Common myeloid progenitor, CD34-positive (primary cell): ENCODE results near the gene CXCL10.
A peak's percentile ranks its signal among the peaks of the same experiment; 100 is the strongest.

Source experiments
- CTCF ChIA-PET: fragments of 350-600 bp; sonication (Branson Sonifier 250); formaldehyde crosslinking; loops from one replicate; lab custom pipeline; 2021; ENCODE audit warnings: antibody characterized with exemption; lab: Charles Lee
- POLR2A ChIA-PET: fragments of 350-600 bp; sonication (Branson Sonifier 250); formaldehyde crosslinking; loops from one replicate; lab custom pipeline; 2021; ENCODE audit warnings: antibody characterized with exemption; lab: Charles Lee
- DNase-seq, 3 donors: peaks; one replicate each; pipeline versions ENCODE4 v3.0.0 to v3.0.0-alpha.2; 2013
- H3K27ac ChIP-seq, 2 experiments: 1 replicate in 1 of 2; 2 replicates in 1 of 2; pipeline ENCODE4 v1.7.0; 2013; ENCODE audit warnings: inconsistent platforms in 2 of 2, low read length in 2 of 2, mild to moderate bottlenecking in 2 of 2, low read depth in 1 of 2, moderate library complexity in 1 of 2; ENCODE audit not compliant: severe bottlenecking in 2 of 2, insufficient read depth in 1 of 2, poor library complexity in 1 of 2
- H3K27me3 ChIP-seq, 5 experiments: replicated peaks in 2 of 5; 1 replicate in 3 of 5; 2 replicates in 2 of 5; pipeline versions ENCODE4 v1.6.1 to v1.7.0; 2013; ENCODE audit warnings: low read length in 4 of 5, mild to moderate bottlenecking in 2 of 5, moderate library complexity in 2 of 5, inconsistent platforms in 1 of 5; ENCODE audit not compliant: insufficient read depth in 5 of 5, control insufficient read depth in 4 of 5
- H3K36me3 ChIP-seq, 4 experiments: 1 replicate in 2 of 4; 2 replicates in 2 of 4; pipeline versions ENCODE4 v1.6.1 to v1.7.0; 2013; ENCODE audit warnings: low read length in 3 of 4, control low read depth in 1 of 4, mild to moderate bottlenecking in 1 of 4; ENCODE audit not compliant: control insufficient read depth in 4 of 4, insufficient read depth in 4 of 4
- H3K4me1 ChIP-seq, 4 experiments: 1 replicate in 3 of 4; 2 replicates in 1 of 4; pipeline versions ENCODE4 v1.6.1 to v1.7.1; 2013; ENCODE audit warnings: low read length in 3 of 4, mild to moderate bottlenecking in 3 of 4, control low read depth in 1 of 4, inconsistent platforms in 1 of 4, moderate library complexity in 1 of 4; ENCODE audit not compliant: control insufficient read depth in 4 of 4, insufficient read depth in 4 of 4; ENCODE audit errors: control extremely low read depth in 1 of 4
- H3K4me3 ChIP-seq, 7 experiments: 1 replicate in 4 of 7; 2 replicates in 3 of 7; pipeline versions ENCODE4 v1.5.1 to v1.7.0; 2013; ENCODE audit warnings: mild to moderate bottlenecking in 7 of 7, low read length in 6 of 7, moderate library complexity in 6 of 7, inconsistent platforms in 2 of 7, low read depth in 2 of 7, control low read depth in 1 of 7; ENCODE audit not compliant: insufficient read depth in 4 of 7, control insufficient read depth in 1 of 7; ENCODE audit errors: extremely low read depth in 1 of 7
- H3K9me3 ChIP-seq, 5 experiments: 1 replicate in 4 of 5; 2 replicates in 1 of 5; pipeline versions ENCODE4 v1.6.1 to v1.7.1; 2013; ENCODE audit warnings: low read length in 4 of 5, mild to moderate bottlenecking in 2 of 5, inconsistent platforms in 1 of 5, low read depth in 1 of 5, moderate library complexity in 1 of 5; ENCODE audit not compliant: control insufficient read depth in 4 of 5, insufficient read depth in 2 of 5; ENCODE audit errors: control extremely low read depth in 1 of 5
- WGBS: methylation state at CpG from one replicate; pipeline ENCODE4 v1.1.5; 2013; ENCODE audit not compliant: insufficient coverage; 5-methylcytosine and 5-hydroxymethylcytosine counted together

CXCL10 gene

DNA sequence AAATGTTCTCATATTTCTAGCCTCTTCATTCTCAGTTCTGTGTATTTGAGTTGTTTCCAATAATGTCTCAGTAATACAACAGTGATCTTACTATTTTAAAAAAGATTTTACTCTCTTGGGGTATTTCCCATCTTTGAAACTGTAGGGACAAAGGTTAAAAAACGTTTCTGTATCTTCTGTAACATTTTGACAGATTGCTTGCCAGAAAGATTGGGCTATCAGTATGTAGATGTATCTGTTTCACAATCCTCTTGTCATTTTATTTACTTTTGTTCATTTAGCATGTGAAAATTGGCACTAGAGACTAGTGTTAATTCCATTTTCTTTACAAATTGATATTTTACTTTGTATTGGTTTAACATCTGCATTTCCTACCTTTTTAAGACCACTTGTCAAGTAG lies 9.8 kb downstream of the CXCL10 start:
- Histone ChIP-seq H3K9me3 (no peaks in the 10 kb centered on the region), H3K4me1 (peaks cover 0 to 12% (median 2%) of the 10 kb centered on the region in 4 experiments), H3K36me3 (no peaks in the 10 kb centered on the region), H3K27ac (no peak overlapping the region), H3K27me3 (no peaks in the 10 kb centered on the region), H3K4me3 (no peak overlapping the region)
- DNase-seq: no peak
- ChIA-PET POLR2A (no interaction called here), CTCF (no interaction called here)
- no CpG with 5 or more reads among the region's 1 CpG for WGBS

- DNase-seq: no peak
- POLR2A ChIA-PET: no interaction called here
- CTCF ChIA-PET: no interaction called here
Observed at GRCh38 chr4:76012388-76012801, 10.9 kb downstream of the CXCL10 start.

DNA sequence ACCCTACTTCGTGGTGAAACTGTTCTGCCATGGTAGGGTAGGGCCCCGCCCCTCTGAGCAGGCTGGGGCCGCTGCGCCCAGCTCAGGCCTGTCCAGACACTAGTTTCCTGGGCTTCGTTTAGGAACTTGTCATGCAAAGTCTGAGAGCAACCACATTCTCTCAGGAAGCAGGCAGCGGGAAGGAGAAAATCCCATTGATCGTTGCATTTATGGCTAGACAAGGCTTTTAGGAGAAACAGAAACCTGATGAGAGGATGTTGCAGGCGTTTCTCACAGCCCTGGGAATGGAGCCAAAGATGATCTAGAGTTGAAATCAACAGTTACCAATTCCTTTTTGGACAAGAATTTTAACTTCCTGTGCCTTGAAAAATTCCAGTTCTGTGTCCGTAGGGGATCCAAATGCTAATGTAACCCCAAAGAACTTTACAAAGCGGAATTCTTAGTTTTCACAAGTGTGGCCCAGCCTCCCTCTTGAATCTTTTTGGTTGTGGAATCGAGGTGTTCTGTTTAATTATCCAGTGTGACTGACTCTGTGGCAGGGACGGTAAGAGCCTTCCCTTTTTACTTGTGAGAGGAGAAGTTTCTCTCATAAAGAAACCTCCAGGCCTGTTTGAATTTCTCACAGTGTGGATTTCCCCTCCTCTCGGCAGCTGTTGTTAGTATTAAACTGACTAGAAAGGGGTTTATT lies 11.5 kb downstream of the CXCL10 start:
- 75% methylated on average over 12 of the region's 13 CpGs for WGBS
- ChIA-PET POLR2A (no interaction called here), CTCF (no interaction called here)

More at GRCh38 chr4:76012388-76012801, 10.9 kb downstream of the CXCL10 start:
- Histone ChIP-seq H3K4me1 (peaks cover 0 to 12% (median 2%) of the 10 kb centered on the region in 4 experiments), H3K4me3 (no peak overlapping the region), H3K27me3 (no peaks in the 10 kb centered on the region), H3K36me3 (no peaks in the 10 kb centered on the region), H3K9me3 (no peaks in the 10 kb centered on the region), H3K27ac (no peak overlapping the region)
- WGBS: no CpG with 5 or more reads among the region's 1 CpG

DNA sequence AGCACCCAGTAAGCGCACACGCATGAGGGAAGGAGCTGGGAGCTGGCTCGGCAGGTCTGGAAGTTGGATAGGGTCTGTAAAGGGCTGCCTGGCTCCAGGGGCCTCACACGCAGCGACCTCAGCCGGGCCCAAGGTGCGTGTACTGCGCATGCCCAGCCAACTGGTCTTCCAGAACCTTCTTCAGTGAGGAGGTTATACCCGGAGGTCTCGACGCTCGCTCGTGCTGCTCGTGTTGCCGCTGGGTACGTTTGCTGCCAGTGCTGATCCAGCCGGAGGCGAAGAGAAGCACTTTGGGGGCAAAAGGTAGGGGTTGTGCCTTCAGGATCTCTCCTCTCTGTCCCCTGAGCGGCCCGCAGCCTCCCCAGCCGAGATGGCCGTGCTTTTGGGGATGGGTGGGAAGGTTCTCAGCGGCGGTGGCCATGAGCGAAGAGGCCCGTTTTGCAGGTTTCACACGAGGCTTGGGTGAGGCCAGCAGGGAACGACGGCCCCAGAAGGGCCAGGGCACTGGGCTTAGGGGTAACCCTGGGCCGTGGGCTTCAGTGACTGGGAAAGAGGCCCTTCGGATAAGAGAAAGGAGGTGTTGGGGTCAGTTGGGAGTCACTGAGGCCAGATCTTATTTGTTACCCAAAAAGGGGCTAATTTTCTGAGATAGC lies 12.2 kb downstream of the CXCL10 start:
- ChIA-PET CTCF (no interaction called here), POLR2A (interaction anchor here (0.5 kb wide), 1 partner anchor 102 kb away, joined by 4 read pairs; no protein-coding TSS in a partner anchor)
- H3K27ac ChIP-seq: no peak overlapping the region
- H3K36me3 ChIP-seq: no peaks in the 10 kb centered on the region
- H3K4me3 ChIP-seq: no peak overlapping the region
- no peak for DNase-seq
- H3K4me1 ChIP-seq: peaks cover 0 to 12% (median 2%) of the 10 kb centered on the region in 4 experiments
- WGBS: 99% methylated on average over 31 of the region's 31 CpGs
- no peaks in the 10 kb centered on the region for H3K9me3 ChIP-seq
- H3K27me3 ChIP-seq: no peaks in the 10 kb centered on the region

More for the DNA sequence above, 11.5 kb downstream of the CXCL10 start:
- H3K9me3 ChIP-seq: no peaks in the 10 kb centered on the region
- H3K36me3 ChIP-seq: no peaks in the 10 kb centered on the region
- no peaks in the 10 kb centered on the region for H3K27me3 ChIP-seq
- no peak overlapping the region for H3K4me3 ChIP-seq
- peak in 2 of 3 donors; percentile 22 to 51 for DNase-seq
- H3K4me1 ChIP-seq: peaks cover 0 to 12% (median 2%) of the 10 kb centered on the region in 4 experiments
- no peak overlapping the region for H3K27ac ChIP-seq

GRCh38 chr4:76010576-76010975 lies 12.7 kb downstream of the CXCL10 start:
- Histone ChIP-seq H3K4me3 (no peak overlapping the region), H3K27ac (no peak overlapping the region), H3K9me3 (no peaks in the 10 kb centered on the region), H3K36me3 (no peaks in the 10 kb centered on the region), H3K27me3 (no peaks in the 10 kb centered on the region), H3K4me1 (peaks cover 0 to 11% (median 2%) of the 10 kb centered on the region in 4 experiments)
- POLR2A ChIA-PET: interaction anchor here (0.6 kb wide), 1 partner anchor 9 kb away, joined by 3 read pairs; no protein-coding TSS in a partner anchor
- CTCF ChIA-PET: interaction anchor here (0.9 to 1.1 kb wide), 3 partner anchors 14 to 20 kb away, joined by 3 to 4 read pairs (median 3); partner anchors contain the start of gene SDAD1
- over 99% methylated on average over 13 of the region's 13 CpGs for WGBS
- no peak for DNase-seq

DNA sequence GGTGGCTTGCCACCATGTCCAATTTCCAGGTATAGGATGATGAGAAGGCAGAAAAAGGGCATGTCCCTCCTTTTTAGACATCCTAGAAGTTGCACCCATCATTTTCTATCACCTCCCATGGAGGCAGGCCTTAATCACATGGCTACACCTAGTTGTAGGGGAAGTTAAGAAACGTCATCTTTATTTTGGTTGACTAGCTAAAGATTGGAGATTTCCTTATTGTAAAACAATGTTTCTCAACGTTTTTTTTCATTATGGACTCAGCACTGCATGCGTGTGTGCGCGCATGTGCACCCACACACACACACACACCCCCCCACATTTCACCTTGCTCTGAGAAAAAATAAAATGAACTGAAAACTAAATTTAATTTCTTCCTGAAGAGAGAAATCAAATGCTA lies 14.0 kb downstream of the CXCL10 start:
- Histone ChIP-seq H3K4me1 (peaks cover 0 to 4% (median 2%) of the 10 kb centered on the region in 4 experiments), H3K4me3 (no peak overlapping the region), H3K36me3 (no peaks in the 10 kb centered on the region), H3K27me3 (no peaks in the 10 kb centered on the region), H3K27ac (no peak overlapping the region), H3K9me3 (no peaks in the 10 kb centered on the region)
- no CpG with 5 or more reads among the region's 5 CpGs for WGBS
- CTCF ChIA-PET: interaction anchor here (1.1 to 1.7 kb wide), 2 partner anchors 10 to 13 kb away, joined by 4 read pairs; no protein-coding TSS in a partner anchor
- POLR2A ChIA-PET: no interaction called here
- DNase-seq: no peak
